NCI-H1092 treated with DMSO at 0.1 percent for 48 hours (cell line): ENCODE measurements around the gene ASB1.

ENCODE experiments used
- DNase-seq: peaks from one replicate; lab custom pipeline; 2025; lab: John Stamatoyannopoulos, UW

Gene ASB1

GRCh38 chr2:238495422-238495821, 68.7 kb downstream of the ASB1 start:
- no peak for DNase-seq

- DNase-seq, result no peak
Observed at GRCh38 chr2:238496756-238497609, 70.3 kb downstream of the ASB1 start.

DNA sequence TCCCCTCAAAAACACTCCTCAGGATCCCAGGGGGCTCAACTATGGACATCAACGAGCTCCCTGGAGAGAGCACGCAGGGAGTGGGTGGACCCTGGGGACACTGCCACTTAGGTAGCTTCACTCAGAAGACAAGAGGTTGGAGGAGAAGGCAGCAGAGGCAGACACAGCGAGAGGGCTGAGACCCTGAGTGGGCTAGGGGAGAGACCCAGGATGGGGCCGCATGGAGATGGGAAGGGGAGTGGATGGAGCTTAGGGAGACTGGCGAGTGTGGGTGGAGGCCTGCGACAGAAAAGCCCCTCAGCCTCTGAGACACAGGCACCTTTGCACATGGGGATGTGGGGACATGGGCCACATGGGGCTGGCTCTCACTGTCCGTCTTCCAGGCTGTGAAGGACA, 70.9 kb downstream of the ASB1 start:
- no peak for DNase-seq

GRCh38 chr2:238498188-238498587, 71.5 kb downstream of the ASB1 start:
- DNase-seq, result no peak

DNA sequence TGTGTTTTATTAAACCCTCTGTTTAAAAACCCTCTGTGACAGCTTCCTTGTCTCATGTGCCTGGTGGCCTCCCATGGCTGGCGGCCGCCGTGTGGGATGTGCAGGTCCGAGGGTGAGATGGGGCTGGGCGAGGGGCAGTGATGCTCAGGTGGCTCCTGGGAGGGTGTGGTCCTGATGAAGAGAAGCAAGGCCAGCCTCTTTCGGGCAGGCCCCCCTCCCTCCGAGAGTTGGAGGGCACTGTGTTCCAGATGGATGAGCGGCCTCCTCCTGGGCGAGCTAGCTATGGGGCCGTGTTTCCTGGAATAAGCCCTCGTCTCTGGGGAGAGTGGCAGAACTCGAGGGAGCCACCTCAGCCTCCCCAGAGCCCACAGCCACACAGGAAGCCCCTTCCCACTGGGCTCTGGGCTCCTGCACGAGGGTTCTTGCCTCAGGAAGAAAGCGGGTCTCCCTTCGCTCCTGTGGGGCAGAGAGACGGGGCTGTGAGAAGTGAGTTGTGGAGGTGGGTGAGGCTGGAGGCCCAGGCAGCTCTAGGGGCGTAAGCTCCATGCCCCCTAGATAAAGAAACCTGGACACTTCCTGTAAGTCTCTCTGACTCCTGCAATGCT, 72.1 kb downstream of the ASB1 start:
- peak; percentile 10 for DNase-seq

- no peak for DNase-seq
Observed at GRCh38 chr2:238499731-238500580, 73.2 kb downstream of the ASB1 start.

GRCh38 chr2:238501311-238501710, 74.6 kb downstream of the ASB1 start:
- no peak for DNase-seq
